Coronary artery (tissue), 2 donors: ENCODE results near the gene PRRG2.

ENCODE experiments used
- DNase-seq: peaks from one replicate; pipeline ENCODE4 v3.0.0-alpha.2; 2017; ENCODE audit warnings: low spot score
- H3K27ac ChIP-seq, 2 donors: fragments of 200-600 bp; sonication (generic); one replicate each; pipeline ENCODE4 v1.5.1; 2016 to 2019
- H3K4me3 ChIP-seq: fragments of 200-600 bp; sonication (generic); 2 replicates; pipeline ENCODE4 v1.5.1; 2016; ENCODE audit warnings: mild to moderate bottlenecking, moderate library complexity
- TF ChIP-seq, protein P1 (sequence below): fragments of 200-600 bp; sonication (generic); IDR thresholded peaks from one replicate; pipeline ENCODE4 v1.5.1; 2019; ENCODE audit warnings: antibody characterized with exemption

PRRG2 gene

GRCh38 chr19:49593233-49594113 is 12.4 kb downstream of the PRRG2 start:
- peak overlapping the region; percentile 99 for H3K4me3 ChIP-seq
- DNase-seq, result peak; percentile 97
- TF ChIP-seq, protein P1, sequence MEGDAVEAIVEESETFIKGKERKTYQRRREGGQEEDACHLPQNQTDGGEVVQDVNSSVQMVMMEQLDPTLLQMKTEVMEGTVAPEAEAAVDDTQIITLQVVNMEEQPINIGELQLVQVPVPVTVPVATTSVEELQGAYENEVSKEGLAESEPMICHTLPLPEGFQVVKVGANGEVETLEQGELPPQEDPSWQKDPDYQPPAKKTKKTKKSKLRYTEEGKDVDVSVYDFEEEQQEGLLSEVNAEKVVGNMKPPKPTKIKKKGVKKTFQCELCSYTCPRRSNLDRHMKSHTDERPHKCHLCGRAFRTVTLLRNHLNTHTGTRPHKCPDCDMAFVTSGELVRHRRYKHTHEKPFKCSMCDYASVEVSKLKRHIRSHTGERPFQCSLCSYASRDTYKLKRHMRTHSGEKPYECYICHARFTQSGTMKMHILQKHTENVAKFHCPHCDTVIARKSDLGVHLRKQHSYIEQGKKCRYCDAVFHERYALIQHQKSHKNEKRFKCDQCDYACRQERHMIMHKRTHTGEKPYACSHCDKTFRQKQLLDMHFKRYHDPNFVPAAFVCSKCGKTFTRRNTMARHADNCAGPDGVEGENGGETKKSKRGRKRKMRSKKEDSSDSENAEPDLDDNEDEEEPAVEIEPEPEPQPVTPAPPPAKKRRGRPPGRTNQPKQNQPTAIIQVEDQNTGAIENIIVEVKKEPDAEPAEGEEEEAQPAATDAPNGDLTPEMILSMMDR, result no peak
- H3K27ac ChIP-seq, result peak overlapping the region; percentile 77 to 98

GRCh38 chr19:49594157-49594992 is 13.3 kb downstream of the PRRG2 start:
- H3K27ac ChIP-seq, result peak overlapping the region in 1 of 2 donors; percentile 98
- DNase-seq, result no peak
- no peak overlapping the region for H3K4me3 ChIP-seq
- TF ChIP-seq, protein P1, result no peak

- Histone ChIP-seq H3K4me3 (no peak overlapping the region), H3K27ac (no peak overlapping the region)
- TF ChIP-seq, protein P1, result no peak
- no peak for DNase-seq
These were observed 14.1 kb downstream of the PRRG2 start for GRCh38 chr19:49594993-49595818.

GRCh38 chr19:49595819-49596404 is 14.8 kb downstream of the PRRG2 start:
- no peak for DNase-seq
- Histone ChIP-seq H3K27ac (no peak overlapping the region), H3K4me3 (no peak overlapping the region)
- TF ChIP-seq, protein P1, result no peak

- no peak overlapping the region for H3K4me3 ChIP-seq
- H3K27ac ChIP-seq, result no peak overlapping the region
- TF ChIP-seq, protein P1, result no peak
- no peak for DNase-seq
These were observed 15.3 kb downstream of the PRRG2 start for GRCh38 chr19:49596407-49596806.

DNA sequence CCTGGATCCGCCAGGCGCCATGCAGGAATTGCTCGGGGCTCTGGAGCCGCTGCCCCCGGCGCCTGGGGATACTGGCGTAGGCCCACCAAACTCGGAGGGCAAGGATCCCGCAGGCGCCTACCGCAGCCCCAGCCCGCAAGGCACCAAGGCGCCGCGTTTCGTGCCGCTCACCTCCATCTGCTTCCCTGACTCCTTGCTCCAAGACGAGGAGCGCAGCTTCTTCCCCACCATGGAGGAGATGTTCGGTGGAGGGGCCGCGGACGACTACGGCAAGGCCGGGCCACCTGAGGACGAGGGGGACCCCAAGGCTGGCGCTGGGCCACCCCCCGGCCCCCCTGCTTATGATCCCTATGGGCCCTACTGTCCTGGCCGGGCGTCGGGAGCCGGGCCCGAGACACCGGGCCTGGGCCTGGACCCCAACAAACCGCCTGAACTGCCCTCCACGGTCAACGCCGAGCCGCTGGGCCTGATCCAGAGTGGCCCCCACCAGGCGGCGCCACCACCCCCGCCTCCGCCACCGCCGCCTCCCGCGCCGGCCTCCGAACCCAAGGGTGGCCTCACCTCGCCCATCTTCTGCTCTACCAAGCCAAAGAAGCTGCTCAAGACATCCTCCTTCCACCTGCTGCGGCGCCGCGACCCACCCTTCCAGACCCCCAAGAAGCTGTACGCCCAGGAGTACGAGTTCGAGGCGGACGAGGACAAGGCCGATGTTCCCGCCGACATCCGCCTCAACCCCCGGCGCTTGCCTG is 16.0 kb downstream of the PRRG2 start:
- no peak overlapping the region for H3K27ac ChIP-seq
- TF ChIP-seq, protein P1, result no peak
- no peak overlapping the region for H3K4me3 ChIP-seq
- DNase-seq, result no peak
